Lower leg skin (tissue), 3 donors: Measurements from ENCODE around the gene VWA2.

Experiments
- CTCF ChIP-seq, 3 donors: fragments of 450-650 bp; IDR thresholded peaks; one replicate each; pipeline ENCODE4 v1.5.1; 2016; ENCODE audit warnings: antibody characterized with exemption in 3 of 3, mild to moderate bottlenecking in 3 of 3, moderate library complexity in 2 of 3
- POLR2A ChIP-seq, 2 donors: fragments of 450-650 bp; IDR thresholded peaks; one replicate each; pipeline ENCODE4 v1.6.1; 2016 to 2017; ENCODE audit warnings: antibody characterized with exemption in 2 of 2, mild to moderate bottlenecking in 1 of 2, moderate library complexity in 1 of 2

- TF ChIP-seq CTCF (IDR thresholded peaks at IDR 0.05) (no peak), POLR2A (IDR thresholded peaks at IDR 0.05) (no peak)
Measured at GRCh38 chr10:114245121-114245791, 6.2 kb downstream of the VWA2 start.
